Stimulated activated CD8-positive, alpha-beta memory T cell treated with anti-CD3 and anti-CD28 coated beads, Interleukin-12 subunit alpha, Interleukin-12 subunit beta, amount 100 ng/mL, for 24 hours (primary cell): Measurements from ENCODE around the gene SERPINB7.
"Not testable (repeated sequence)": the region's sequence is repeated elsewhere in the genome, so short reads cannot be mapped to it uniquely, and the experiment has no call there.

Experiments
- DNase-seq: peaks from one replicate; pipeline ENCODE4 v3.0.0-alpha.2; 2020; ENCODE audit errors: extremely low read depth

The SERPINB7 gene, protein sequence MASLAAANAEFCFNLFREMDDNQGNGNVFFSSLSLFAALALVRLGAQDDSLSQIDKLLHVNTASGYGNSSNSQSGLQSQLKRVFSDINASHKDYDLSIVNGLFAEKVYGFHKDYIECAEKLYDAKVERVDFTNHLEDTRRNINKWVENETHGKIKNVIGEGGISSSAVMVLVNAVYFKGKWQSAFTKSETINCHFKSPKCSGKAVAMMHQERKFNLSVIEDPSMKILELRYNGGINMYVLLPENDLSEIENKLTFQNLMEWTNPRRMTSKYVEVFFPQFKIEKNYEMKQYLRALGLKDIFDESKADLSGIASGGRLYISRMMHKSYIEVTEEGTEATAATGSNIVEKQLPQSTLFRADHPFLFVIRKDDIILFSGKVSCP

DNA sequence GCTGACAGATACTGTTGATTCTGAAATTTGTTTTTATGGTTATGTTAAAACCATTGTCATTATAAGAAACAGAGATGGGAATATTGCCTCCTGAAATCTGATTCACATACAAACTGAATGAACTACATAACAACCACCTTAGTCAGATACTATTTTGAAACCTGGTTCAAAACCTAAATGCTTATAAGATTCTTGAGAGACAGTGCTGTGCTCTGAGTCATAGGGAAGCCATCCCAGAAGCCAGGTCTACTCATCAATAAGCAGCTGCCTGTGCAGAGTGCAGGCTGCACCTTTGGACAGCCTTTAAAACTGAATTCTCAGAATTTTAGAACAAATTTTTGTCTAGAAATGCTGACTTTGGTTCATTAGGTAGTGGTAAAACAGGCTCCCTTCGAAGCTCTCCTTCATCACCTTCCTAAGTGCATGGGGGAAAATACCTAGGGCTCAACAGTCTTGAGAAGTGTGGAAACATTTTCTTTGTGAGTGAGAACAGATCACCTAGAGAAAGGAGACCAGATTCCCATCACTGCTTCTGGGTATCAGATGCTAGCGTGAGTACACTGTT is at the start of gene SERPINB7:
Gene SERPINB7 (plus strand): TSS at position 253 of the 565 bp plus-strand sequence. CDS start 6,955 bp downstream, outside the sequence.
- DNase-seq: no peak

DNA sequence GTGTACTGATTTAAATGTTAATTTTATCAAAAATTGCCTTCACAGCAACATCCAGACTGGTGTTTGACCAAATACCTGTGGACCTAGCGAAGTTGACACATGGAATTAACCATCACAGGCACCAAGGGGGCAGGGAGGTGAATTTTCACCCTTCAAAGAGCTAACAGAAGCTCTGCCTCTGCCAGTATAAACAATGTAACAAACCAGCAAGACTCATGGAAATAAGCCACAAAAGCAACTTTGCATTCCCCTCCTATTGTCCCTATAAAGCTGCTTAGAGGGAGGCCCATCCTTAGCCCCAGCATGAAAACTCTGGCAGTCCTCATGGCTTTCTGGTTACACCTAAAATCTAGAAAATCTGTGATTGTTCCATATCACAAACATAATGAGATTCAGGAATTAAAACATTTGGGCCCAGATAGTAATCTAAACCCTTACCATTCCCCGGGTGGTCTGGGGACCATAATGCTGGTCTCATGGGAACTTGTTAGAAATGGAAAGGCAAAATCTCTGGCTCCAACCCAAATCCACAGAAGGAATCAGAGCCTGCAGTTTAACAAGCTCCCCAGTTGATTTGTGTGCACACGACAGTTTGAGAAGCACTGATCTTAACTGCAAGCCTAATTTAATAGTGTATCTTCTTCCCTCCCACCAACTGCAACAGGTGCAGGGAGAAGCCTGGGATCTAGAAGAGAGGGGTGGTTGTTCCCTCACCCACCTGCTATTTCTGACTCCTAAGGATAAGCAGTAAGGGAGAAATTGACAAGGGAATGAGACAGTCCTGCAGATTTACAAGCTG is 49.3 kb upstream of the SERPINB7 start:
- DNase-seq: no peak

DNA sequence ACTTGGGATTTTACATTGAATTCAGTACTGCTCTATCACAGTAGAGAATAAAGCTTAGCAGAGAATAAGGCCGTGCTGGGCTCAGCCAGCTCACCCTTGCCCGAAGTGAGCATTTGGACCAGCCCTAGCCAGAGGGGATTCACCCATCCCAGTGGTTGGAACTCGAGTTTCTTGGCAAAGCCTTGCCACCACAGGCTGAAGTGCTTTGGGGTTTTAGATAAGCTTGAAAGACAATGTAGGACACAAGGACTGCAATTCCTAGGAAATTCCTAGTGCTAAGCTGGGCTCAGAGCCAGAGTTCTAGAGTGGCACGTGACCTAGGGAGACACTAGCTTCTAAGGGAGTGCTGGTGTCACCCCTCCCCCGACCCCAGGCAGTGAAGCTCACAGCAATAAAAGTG is 44.4 kb upstream of the SERPINB7 start:
- DNase-seq: no peak

DNA sequence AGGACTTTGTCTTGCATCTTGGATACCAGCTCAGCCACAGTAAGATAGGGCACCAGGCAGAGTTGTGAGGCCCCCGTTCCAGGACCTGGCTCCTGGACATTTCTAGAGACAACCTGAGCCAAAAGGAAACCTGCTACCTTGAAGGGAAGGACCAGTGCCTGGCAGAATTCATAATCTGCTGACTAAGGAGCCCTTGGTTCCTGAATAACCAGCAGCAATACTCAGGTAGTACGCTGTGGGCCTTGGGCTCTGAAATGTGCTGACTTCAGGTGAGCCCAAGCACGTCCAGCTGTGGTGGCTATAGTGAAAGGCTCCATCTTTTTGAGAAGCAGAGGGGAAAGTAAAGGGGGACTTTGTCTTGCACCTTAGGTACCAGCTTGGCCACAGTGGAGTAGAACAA is 44.0 kb upstream of the SERPINB7 start:
- no peak for DNase-seq

DNA sequence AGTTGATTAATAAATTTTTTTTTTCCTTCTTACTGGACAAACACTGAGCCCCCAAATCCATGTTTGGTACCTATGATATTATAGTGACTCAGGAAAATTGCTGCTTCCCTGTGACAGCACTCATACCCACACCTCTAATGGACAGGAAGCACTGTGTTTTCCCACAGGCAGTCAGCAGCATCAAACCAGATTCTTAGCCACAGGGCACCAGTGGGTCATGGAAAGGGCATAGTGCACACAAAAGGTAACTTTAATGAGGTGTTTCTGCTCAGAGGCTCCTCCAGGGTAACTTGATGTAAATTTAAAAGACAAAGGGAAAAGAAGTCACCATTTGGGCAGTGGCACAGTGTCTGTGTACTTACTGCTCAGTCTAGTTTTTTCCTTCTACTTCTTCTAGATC is 38.3 kb upstream of the SERPINB7 start:
- no peak for DNase-seq

DNA sequence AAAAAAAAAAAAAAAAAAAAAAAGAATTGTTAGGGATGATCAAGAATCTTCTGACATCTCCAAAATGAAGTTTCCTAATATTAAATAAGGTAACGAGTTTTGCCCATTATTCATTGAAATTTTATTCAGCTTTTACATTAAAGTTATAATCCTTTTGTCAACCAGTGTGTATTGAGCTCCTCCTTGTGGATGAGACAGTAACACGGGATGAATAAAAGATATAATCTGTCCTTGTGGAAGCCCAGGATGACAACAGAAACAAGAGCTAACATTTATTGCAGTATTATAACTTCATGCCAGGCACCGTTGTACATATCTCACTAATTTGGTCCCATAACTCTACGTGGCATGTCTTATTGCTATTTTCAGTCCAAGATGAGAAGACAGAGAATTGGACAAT is 33.4 kb upstream of the SERPINB7 start:
- no peak for DNase-seq

DNA sequence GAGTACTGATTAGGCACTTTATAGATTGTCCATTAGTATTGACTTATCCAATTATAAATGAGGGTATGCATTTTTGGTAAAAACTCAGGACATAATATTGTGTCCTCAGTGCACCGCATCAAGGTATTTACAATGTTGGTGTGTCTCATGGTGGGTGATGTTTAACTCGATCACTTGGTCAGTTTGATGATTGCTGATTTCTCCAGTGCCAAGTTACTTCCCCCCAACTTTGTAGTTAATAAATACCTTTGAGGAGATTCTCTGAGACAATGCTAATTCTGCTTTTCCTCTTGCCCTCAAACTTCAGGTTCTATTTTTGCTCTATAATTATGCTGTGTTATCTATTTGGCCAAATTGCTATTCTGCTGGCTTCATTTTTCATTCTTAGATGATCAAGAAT is 28.2 kb upstream of the SERPINB7 start:
- no peak for DNase-seq

DNA sequence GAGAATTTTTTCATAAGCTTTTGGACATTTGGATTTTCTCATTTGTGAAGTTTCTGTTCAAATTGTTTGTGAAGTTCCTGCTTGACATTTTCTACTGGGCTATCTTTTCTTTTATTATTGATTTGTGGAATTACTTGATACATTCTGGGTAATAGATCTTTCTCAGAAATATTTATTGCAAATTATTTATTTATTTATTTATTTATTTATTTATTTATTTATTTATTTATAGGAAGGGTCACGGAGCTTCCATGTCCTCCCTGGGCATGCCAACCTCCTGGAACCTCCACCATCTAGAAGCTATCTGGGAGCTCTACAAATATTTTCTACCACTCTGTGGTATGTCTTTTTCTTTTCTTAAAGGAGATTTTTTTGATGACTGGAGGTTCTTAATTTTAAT is 25.7 kb upstream of the SERPINB7 start:
- DNase-seq: no peak

DNA sequence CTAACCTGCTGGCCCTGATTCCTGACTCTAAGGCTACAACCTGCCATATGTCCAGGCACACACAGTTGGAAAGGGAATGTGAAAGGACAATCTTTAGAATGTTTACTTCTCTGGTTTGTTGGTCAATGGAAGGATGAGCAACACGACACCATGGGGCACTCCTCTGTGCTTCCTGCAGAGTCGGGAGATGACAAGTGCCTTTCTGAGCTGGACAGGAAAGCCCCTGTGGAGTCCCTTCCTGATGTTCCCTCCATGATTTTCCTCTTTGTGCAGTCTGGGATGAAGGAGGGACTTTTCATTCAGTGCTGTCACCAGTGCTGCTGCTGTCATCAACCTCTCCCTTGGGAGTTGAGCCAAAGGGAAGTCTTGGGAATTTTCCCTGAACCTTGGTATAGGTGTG is 22.6 kb upstream of the SERPINB7 start:
- DNase-seq: no peak

DNA sequence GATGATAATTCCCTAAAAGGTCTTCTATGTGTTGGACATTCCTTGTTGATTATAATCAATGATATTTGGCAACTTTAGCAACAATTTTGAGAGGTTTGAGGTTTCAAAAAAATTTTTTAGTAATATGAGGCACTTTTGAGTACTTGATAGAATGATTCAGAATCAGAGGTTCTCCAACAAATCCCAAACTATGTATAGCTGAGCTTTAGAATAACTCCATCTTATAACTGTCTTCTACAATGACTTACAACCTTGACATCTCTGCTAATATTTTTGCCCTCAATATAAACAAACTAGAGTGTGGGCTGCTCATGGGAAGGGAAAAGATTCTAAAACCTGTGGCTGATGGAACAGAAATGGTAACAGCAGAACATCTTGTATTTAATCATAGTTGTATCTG is 21.5 kb upstream of the SERPINB7 start:
- DNase-seq: no peak

DNA sequence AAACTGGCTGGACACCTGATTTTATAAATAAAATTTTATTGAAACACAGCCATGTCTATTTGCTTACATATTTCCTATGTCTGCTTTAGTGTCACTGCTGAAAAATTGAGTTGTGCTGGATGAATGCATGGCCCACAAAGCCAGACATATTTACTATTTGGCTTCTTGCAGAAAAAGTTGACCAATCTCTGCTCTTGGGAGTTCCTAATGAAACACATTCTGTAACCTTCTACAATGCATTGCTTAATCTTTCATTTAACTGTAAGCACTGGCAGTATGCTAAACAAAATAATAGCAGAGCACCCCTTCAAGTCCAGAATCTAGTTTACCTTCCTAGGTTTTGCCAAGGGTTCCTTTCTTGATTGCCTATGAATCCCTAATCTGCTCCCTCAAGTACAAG is 17.7 kb upstream of the SERPINB7 start:
- no peak for DNase-seq

DNA sequence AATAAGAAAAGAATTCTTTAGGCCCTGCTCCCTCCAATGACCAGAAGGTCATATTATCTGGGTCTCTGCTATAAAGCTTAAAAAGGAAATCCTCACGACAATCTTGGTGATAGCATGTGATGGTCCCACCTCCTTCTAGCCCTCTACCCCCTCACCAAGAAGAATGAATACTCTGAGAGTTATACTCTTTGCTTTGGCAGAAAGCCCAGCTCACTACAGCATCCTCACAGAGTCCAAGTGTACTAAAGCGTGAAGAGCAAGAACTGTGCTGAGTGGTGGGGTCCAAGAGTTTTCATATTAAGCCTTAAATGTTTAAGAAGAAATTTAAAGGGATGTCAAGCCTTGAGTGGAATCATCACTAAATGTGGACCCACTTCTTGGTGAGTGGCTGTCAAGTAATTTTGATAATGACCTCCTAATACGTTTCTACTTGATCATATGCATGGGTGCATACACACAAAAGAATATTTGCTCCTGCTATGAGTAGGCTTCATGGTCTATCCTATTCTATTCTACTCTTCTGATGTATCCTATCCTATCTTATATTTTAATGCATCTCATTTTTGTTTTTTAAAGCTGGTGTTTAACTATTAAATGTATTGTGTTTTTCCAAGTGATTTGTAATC is 16.5 kb upstream of the SERPINB7 start:
- no peak for DNase-seq

DNA sequence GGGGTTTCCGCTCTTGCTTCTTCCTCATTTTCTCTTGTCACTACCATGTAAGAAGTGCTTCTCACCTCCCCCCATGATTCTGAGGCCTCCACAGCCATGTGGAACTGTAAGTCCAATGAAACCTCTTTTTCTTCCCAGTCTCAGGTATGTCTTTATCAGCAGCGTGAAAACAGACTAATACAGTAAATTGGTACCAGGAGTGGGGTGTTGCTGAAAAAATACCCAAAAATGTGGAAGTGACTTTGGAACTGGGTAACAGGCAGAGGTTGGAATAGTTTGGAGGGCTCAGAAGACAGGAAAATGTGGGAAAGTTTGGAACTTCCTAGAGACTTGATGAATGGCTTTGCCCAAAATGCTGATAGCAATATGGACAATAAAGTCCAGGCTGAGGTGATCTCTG is 15.4 kb upstream of the SERPINB7 start:
- DNase-seq: not testable (repeated sequence)

DNA sequence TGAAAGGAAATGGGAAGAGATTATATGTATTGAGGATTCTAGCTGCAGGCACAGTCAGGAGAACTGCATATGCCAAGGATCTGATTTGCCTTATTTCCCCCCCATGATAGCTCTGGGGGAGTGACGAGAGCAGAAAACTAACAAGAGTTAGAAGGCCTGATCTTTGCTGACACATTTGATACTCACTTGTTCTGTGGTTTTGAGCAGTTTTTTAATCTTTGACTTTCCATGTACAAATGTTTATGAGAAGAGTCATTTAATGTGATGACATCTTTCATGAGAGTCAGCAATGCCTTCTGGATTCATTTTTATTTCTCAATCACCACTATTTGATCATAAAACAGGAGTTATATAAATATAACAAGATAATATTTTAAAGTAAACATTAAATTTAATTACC is 12.7 kb upstream of the SERPINB7 start:
- DNase-seq: no peak

DNA sequence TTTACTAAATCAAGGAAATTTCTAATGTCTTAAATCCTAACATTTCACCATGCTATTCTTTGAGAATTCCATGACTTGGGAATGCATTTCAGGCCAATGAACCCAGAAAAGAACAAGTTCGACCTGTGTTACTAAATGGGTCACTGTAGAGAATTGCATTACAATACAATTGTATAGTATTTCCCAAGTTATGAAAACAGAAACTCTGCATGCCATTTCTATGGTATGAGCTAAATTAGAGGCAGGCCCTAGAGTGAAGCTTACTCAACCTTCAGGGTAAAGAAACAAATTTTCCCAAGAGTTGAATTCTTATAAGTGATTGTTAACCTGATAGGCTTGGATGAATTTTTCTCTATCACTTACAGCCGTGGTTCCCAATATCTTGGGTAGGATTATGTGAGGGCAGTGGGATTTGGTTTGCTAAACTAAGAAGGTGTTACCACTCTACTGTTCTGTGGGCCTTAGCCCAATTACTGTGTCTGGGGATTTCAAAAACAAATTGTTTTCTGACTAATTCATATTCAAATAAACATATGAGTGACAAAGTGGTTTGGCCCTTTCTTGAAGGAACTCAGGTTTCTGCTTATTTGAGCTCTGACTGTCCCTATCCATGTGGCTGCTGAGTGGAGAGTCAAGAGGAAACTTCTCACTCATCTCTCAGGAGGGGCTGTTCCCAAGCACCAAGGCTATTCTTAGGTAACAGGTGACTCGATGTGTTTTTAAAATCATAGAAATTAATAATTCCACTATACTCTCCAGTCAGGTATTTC is 11.2 kb upstream of the SERPINB7 start:
- no peak for DNase-seq

DNA sequence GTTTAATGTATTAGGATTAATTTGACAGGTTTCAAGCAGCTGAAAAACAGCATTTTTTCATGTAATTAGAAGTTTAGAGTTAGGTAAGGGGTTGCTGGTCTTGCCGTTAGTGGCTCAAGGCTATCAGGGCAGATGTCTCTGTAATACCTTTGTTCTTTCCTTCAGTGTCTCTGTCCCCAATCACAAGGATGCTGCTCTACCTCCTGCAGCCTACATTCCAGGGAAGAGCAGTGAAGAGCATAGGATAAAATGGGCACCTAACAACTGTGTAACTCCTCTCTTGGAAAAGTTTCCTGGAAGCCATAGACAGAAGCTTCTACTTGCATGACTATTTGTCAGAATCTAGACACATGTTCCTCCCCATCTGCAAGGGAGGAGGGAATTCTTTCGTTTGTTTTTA is 9.4 kb upstream of the SERPINB7 start:
- DNase-seq: no peak

DNA sequence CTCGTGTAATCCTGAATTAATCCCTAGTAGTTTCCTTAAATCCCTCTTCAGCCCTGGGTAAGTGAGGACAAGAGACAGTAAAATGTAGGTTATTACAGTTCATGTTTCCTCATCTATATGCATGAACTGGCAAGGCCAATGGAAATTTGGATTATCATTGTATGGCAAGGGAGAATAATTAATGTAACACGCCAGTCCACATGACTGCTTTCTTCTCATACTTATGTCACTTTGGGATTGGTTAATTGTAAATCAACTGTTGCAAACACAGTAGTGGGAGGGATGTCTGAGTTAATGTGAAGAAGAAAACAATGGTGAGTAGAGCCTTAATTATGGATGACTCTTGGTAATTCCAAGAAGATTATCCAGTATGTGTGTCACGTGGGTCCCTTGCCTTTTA is 1.7 kb upstream of the SERPINB7 start:
- DNase-seq: no peak

DNA sequence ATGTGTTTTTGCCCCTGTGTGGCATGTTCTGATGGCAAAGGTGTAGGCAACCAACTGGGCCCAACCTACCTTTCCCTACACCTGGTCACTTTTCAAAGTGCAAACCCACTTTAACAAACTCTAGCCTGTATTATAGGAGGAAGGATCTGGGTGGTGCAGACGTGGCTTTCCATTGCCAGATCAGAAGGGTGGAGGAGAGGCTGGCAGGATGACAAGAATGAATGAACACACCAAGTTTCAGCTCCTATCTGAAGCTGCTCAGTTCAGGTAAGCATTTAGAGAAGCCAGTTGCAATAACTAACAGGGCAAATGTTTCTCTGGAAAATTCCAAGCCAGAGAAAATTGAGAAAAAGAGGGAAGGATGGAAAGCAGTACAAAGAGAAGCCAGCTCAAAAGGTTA is 707 bp upstream of the SERPINB7 start:
- no peak for DNase-seq

DNA sequence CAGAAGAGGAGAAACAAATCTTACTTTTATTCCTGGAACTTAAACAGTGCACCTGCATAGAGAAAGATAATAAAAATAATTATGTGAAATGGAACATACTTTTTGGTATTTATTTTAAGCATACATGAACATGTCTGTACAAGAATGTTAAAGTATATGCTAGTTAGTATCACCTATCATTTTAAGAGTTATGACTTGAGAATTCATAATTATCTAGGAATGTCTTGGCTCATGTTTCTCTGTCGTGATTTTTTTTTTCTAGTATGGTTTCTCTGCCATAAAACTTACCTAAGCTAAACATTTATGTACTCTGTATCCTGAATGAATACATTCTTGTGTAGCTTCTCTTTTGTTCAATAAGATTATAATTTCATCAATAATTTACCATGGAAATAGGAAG is 4.2 kb downstream of the SERPINB7 start:
- no peak for DNase-seq

DNA sequence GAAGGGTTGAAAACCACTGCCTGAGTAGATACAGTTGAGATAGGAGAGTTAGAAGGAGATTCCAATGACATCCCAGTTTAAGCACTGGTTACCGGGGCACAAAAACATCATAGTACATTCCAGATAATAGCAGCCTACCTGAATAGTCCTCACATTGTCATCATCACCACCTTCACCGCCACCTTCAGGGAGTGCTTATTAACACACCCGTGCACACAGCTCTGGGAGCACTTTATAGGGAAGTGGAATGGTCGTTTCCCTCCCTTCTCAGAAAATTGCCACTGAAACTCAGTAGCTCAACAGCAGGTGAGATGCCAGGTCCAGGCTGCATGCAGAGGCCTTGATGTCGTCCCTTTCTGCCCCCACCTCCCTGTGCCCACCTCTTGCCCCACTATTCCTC is 8.2 kb downstream of the SERPINB7 start:
- DNase-seq: no peak

DNA sequence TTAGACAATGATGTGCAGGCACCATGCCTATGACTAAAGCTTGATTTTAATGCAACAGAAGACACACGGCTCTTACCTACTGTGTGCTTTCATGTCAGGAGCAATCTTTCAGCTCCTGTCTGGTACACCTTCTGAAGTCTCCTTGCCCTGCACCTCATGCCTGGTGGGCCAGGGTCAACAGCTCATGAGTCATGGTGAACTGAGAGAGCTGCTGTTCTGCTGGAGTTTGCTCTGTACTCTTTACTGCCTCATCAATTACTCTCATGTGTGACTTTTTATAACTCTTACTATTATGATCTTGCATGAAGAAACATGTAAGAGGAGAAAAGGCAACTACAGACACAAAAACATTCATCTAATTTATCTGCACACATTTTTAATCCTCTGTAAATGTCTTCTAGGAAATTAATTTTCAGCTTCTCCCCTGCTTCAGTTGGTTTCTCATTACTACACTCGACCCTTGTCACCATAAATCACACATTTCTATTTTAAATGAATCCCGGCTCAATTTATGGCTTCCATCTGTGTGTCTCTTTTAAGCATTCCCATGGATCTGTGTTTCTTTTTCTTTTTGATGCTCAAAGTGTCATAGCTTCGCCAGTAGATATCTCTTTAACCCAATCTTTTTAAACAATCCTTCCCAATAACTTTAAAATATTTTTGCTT is 9.7 kb downstream of the SERPINB7 start:
- no peak for DNase-seq
